ENCODE data around the gene CFAP20. TPM values are rescaled to one million over a fixed set of nuclear protein-coding genes. Genes with fewer than 3 reads are reported as not detected.

CFAP20 gene
- total and polyA plus RNA-seq, 4 donors = 22.1 to 30.6 (median 24.6) TPM

- no peak overlapping the region for H3K9ac ChIP-seq (ENCODE audit: low read depth in 1 of 2, low read length in 2 of 2)
- no peaks in the 10 kb centered on the region for H3K27me3 ChIP-seq (ENCODE audit: control insufficient read depth in 4 of 4, insufficient read depth in 4 of 4, low read length in 3 of 4)
- H3K27ac ChIP-seq (ENCODE audit: low read depth in 1 of 2, low read length in 2 of 2) = no peak overlapping the region
- TF ChIP-seq YY1 (IDR thresholded peaks at IDR 0.05) (no peak), EGR1 (IDR thresholded peaks at IDR 0.05; ENCODE audit: low read depth in 2 of 2) (no peak), SP1 (IDR thresholded peaks at IDR 0.05) (no peak), FOXA2 (IDR thresholded peaks at IDR 0.05) (no peak), RXRA (IDR thresholded peaks at IDR 0.05) (no peak), HNF4G (IDR thresholded peaks at IDR 0.05) (no peak), MAX (IDR thresholded peaks at IDR 0.05) (no peak), TAF1 (conservative IDR thresholded peaks at IDR 0.05) (no peak), HNF4A (conservative IDR thresholded peaks at IDR 0.05) (no peak), RAD21 (IDR thresholded peaks at IDR 0.05) (no peak), GABPA (IDR thresholded peaks at IDR 0.05 in 1 of 2, conservative IDR thresholded peaks at IDR 0.05 in 1 of 2) (no peak), NR2F2 (IDR thresholded peaks at IDR 0.05) (no peak), JUND (IDR thresholded peaks at IDR 0.05) (no peak)
- TF ChIP-seq, protein P1, sequence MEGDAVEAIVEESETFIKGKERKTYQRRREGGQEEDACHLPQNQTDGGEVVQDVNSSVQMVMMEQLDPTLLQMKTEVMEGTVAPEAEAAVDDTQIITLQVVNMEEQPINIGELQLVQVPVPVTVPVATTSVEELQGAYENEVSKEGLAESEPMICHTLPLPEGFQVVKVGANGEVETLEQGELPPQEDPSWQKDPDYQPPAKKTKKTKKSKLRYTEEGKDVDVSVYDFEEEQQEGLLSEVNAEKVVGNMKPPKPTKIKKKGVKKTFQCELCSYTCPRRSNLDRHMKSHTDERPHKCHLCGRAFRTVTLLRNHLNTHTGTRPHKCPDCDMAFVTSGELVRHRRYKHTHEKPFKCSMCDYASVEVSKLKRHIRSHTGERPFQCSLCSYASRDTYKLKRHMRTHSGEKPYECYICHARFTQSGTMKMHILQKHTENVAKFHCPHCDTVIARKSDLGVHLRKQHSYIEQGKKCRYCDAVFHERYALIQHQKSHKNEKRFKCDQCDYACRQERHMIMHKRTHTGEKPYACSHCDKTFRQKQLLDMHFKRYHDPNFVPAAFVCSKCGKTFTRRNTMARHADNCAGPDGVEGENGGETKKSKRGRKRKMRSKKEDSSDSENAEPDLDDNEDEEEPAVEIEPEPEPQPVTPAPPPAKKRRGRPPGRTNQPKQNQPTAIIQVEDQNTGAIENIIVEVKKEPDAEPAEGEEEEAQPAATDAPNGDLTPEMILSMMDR (IDR thresholded peaks at IDR 0.05; ENCODE audit: low read depth, low read length, missing input control) = no peak
- TF ChIP-seq, protein P2, sequence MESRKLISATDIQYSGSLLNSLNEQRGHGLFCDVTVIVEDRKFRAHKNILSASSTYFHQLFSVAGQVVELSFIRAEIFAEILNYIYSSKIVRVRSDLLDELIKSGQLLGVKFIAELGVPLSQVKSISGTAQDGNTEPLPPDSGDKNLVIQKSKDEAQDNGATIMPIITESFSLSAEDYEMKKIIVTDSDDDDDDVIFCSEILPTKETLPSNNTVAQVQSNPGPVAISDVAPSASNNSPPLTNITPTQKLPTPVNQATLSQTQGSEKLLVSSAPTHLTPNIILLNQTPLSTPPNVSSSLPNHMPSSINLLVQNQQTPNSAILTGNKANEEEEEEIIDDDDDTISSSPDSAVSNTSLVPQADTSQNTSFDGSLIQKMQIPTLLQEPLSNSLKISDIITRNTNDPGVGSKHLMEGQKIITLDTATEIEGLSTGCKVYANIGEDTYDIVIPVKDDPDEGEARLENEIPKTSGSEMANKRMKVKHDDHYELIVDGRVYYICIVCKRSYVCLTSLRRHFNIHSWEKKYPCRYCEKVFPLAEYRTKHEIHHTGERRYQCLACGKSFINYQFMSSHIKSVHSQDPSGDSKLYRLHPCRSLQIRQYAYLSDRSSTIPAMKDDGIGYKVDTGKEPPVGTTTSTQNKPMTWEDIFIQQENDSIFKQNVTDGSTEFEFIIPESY (IDR thresholded peaks at IDR 0.05) = no peak
- H3K36me3 ChIP-seq (ENCODE audit: control insufficient read depth in 4 of 4, insufficient read depth in 3 of 4, low read depth in 1 of 4, low read length in 3 of 4) = no peaks in the 10 kb centered on the region
- no peaks in the 10 kb centered on the region for H3K9me3 ChIP-seq (ENCODE audit: control insufficient read depth in 4 of 4, low read length in 3 of 4)
- no peak for DNase-seq (ENCODE audit: low spot score)
- H3K4me3 ChIP-seq (ENCODE audit: low read depth in 1 of 3, low read length in 3 of 3) = no peak overlapping the region
- no peaks in the 10 kb centered on the region for H3K4me1 ChIP-seq (ENCODE audit: control insufficient read depth in 4 of 4, insufficient read depth in 4 of 4, low read length in 3 of 4)
- 97% methylated on average over 2 of the region's 2 CpGs for WGBS
Measured at GRCh38 chr16:58154345-58154744, 25.2 kb upstream of the CFAP20 start.

- DNase-seq (ENCODE audit: low spot score) = no peak
- Histone ChIP-seq H3K27ac (ENCODE audit: low read depth in 1 of 2, low read length in 2 of 2) (no peak overlapping the region), H3K9me3 (ENCODE audit: control insufficient read depth in 4 of 4, low read length in 3 of 4) (no peaks in the 10 kb centered on the region), H3K36me3 (ENCODE audit: control insufficient read depth in 4 of 4, insufficient read depth in 3 of 4, low read depth in 1 of 4, low read length in 3 of 4) (no peaks in the 10 kb centered on the region), H3K4me1 (ENCODE audit: control insufficient read depth in 4 of 4, insufficient read depth in 4 of 4, low read length in 3 of 4) (no peaks in the 10 kb centered on the region), H3K4me3 (ENCODE audit: low read depth in 1 of 3, low read length in 3 of 3) (no peak overlapping the region), H3K9ac (ENCODE audit: low read depth in 1 of 2, low read length in 2 of 2) (no peak overlapping the region), H3K27me3 (ENCODE audit: control insufficient read depth in 4 of 4, insufficient read depth in 4 of 4, low read length in 3 of 4) (no peaks in the 10 kb centered on the region)
- 73% methylated on average over 8 of the region's 8 CpGs for WGBS
- no peak for TF ChIP-seq EGR1 (IDR thresholded peaks at IDR 0.05; ENCODE audit: low read depth in 2 of 2)
- no peak for TF ChIP-seq HNF4G (IDR thresholded peaks at IDR 0.05)
- no peak for TF ChIP-seq JUND (IDR thresholded peaks at IDR 0.05)
- TF ChIP-seq TAF1 (conservative IDR thresholded peaks at IDR 0.05) = no peak
- TF ChIP-seq FOXA2 (IDR thresholded peaks at IDR 0.05) = no peak
- TF ChIP-seq HNF4A (conservative IDR thresholded peaks at IDR 0.05) = no peak
- no peak for TF ChIP-seq GABPA (IDR thresholded peaks at IDR 0.05 in 1 of 2, conservative IDR thresholded peaks at IDR 0.05 in 1 of 2)
- TF ChIP-seq, protein P3, sequence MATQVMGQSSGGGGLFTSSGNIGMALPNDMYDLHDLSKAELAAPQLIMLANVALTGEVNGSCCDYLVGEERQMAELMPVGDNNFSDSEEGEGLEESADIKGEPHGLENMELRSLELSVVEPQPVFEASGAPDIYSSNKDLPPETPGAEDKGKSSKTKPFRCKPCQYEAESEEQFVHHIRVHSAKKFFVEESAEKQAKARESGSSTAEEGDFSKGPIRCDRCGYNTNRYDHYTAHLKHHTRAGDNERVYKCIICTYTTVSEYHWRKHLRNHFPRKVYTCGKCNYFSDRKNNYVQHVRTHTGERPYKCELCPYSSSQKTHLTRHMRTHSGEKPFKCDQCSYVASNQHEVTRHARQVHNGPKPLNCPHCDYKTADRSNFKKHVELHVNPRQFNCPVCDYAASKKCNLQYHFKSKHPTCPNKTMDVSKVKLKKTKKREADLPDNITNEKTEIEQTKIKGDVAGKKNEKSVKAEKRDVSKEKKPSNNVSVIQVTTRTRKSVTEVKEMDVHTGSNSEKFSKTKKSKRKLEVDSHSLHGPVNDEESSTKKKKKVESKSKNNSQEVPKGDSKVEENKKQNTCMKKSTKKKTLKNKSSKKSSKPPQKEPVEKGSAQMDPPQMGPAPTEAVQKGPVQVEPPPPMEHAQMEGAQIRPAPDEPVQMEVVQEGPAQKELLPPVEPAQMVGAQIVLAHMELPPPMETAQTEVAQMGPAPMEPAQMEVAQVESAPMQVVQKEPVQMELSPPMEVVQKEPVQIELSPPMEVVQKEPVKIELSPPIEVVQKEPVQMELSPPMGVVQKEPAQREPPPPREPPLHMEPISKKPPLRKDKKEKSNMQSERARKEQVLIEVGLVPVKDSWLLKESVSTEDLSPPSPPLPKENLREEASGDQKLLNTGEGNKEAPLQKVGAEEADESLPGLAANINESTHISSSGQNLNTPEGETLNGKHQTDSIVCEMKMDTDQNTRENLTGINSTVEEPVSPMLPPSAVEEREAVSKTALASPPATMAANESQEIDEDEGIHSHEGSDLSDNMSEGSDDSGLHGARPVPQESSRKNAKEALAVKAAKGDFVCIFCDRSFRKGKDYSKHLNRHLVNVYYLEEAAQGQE (IDR thresholded peaks at IDR 0.05) = no peak
- TF ChIP-seq, protein P1 (IDR thresholded peaks at IDR 0.05; ENCODE audit: low read depth, low read length, missing input control) = no peak
- TF ChIP-seq MAX (IDR thresholded peaks at IDR 0.05) = no peak
- TF ChIP-seq YY1 (IDR thresholded peaks at IDR 0.05) = no peak
- no peak for TF ChIP-seq RAD21 (IDR thresholded peaks at IDR 0.05)
- TF ChIP-seq NR2F2 (IDR thresholded peaks at IDR 0.05) = no peak
- no peak for TF ChIP-seq FOXA1 (IDR thresholded peaks at IDR 0.05)
- TF ChIP-seq, protein P4, sequence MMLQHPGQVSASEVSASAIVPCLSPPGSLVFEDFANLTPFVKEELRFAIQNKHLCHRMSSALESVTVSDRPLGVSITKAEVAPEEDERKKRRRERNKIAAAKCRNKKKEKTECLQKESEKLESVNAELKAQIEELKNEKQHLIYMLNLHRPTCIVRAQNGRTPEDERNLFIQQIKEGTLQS (IDR thresholded peaks at IDR 0.05) = no peak
- TF ChIP-seq SP1 (IDR thresholded peaks at IDR 0.05) = no peak
- no peak for TF ChIP-seq RXRA (IDR thresholded peaks at IDR 0.05)
Measured at GRCh38 chr16:58152246-58152868, 23.2 kb upstream of the CFAP20 start.

Measured in liver (tissue), 9 donors.